Activated CD4-positive, CD25-positive, alpha-beta regulatory T cell treated with anti-CD3 and anti-CD28 coated beads, Interleukin-2, amount 50 U/mL, for 24 hours (primary cell): ENCODE measurements around the gene PKN3.

Experiments used
- ATAC-seq, 2 donors: fragments of 150-1000 bp; cut with Tn5 transposase; one replicate each; pipeline ENCODE4 v1.10.0; 2021; ENCODE audit warnings: mild to moderate bottlenecking in 1 of 2, moderate library complexity in 1 of 2

The PKN3 gene

DNA sequence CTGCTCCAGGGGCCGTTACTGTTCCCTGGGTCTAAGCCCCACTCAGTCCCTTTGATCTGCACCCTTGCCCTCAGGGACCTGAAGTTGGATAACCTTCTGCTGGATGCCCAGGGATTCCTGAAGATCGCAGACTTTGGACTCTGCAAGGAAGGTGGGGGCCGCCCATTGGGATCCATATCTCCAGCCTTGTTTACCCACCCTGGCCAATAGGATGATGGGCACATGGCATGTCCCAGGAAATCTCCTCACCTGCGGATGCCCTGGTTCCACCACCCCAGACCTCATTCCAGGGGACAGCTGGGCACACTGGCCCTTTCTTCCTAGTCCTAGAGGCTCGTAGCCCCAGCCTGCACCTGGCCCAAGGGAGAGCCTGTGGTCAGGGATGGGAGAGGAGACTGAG lies 16.2 kb downstream of the PKN3 start:
- no peak for ATAC-seq

DNA sequence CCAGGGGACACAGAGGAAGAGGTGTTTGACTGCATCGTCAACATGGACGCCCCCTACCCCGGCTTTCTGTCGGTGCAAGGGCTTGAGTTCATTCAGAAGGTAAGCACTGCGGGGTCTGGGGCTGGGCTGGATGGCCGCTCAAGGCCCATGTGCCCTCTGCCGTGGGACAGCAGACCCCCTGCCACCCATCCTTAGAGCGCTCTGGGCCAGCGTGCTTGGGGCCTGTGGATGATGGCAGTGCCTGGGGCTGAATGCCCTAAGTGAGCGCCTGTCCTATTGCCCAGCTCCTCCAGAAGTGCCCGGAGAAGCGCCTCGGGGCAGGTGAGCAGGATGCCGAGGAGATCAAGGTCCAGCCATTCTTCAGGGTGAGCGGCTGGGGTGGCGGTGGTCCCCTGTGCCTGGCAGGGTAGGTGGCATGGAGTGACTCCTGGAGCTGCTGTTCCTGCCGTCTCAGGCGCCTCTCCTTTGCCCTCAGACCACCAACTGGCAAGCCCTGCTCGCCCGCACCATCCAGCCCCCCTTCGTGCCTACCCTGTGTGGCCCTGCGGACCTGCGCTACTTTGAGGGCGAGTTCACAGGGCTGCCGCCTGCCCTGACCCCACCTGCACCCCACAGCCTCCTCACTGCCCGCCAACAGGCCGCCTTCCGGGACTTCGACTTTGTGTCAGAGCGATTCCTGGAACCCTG lies 17.8 kb downstream of the PKN3 start:
- no peak for ATAC-seq

DNA sequence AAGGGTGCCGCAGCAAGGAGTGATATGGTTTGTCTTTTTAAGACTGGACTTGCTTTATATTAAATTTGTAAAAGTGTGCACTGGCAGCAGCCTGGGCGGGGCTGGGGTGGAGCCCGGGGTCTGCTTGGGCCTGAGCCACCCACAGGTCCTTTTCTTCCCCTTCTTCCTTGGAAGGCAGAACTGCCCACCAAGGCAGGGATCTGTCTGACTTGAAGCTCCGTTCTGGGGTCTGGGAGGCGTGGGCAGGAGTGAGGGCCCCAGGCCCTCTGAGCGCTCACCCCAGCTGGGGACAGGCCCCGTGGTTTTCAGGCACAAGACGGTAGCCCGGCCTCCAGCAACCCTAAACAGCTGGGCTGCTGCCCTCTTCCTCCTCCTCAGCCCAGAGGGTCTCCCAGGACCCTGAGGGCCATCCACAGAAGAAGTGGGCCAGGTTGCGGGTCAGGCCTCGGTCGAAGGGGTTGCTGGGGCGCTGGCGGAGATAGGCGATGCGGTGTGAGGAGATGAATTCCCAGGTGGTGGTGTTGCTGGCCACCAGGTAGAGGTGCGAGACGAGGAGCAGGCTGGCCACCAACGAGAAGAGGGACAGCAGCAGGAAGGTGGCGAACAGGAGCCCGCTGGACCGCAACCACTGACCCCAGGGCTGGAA lies 18.7 kb downstream of the PKN3 start:
- no peak for ATAC-seq

DNA sequence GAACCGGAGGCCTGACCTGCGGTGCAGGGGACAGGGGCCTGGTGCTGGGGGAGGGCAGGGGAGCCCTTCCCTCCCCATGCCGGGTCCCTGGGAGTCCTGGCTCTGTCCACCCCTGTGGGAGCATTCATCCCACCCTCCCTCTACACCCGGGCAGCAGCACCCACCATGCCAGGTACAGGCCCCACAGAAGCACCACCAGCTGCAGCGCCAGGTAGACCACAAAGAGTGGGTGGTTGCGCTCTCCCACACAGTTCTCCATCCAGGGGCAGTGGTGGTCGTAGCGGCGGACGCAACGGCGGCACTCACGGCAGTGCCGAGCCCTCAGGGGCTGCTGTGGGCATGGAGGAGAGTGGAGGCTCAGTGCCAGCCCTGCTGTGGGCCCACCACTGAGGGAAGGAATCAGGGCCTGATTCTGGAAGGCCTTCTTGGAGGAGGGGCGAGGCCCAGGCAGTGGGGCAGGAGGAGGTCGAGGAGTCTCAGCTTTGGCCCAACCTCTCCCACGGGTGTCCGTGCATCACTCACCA lies 19.2 kb downstream of the PKN3 start:
- no peak for ATAC-seq

DNA sequence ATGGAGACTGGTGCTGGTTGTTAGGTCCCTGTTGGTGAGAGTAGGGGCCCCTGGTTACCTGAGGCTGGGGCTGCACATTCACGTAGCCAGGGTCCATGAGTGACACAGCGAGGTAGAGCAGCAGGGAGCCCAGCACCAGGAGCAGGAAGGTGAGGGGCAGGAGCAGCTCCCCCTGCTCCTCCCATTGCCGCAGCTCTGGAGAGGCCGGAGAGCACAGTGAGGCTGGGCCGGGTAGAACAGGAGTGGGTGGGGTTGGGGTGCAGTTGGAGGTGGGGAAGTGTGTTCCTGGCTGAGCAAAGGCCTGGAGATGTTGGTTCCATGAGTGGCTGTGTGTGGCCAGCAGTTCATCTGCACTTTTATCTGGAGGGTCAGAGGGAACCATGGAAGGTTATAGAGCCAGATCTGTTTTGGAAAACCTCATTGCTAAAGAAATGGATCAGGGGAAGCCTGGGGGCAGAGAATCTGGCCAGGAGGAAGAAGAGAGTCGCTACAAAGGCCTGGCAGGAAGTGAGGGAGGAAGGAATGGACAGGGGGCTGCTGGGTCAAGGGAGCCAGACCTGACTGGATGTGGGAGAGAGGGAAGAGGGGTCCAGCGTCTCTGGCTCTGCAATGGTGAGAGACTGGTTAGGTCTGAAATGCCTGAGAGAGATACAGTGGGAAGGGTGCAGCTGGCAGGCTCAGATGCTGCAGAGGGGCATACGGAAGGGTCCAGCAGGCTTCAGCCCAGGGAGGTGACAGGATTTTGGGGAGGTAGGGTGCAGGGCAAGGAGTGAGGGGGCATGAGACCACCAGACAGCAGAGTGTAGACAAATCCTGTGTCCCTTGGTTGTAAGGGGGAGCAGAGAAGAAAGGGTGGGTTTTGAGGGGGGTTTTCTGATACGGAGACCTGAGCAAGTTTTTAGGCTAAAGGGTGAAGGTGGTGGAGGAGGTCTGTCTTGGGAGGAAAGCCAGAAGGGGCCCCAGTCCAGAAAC lies 20.4 kb downstream of the PKN3 start:
- ATAC-seq = no peak

DNA sequence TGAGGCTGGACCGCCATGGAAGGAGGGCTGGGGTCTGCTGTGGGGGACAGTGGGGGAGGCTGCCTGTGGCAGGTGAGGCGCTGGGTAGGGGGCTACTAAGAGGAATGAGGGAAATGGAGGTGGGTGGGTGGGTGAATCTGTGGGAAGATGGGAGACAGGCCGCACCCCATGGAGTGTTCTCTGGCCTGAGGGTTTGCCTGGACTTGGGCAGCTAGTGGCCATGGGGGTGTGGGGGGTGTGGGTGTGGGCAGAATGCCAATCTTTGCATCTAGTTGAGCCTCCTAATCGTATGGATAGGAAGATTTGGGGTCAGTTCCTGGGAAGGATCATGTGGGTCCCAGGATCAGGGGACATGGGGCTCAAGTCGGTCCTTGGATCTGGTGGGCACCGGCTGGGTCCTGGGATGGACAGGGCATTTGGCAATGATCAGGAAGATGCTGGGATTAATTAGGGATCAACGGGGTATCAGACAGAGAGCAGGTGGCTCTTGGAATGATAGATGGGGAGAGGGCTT lies 21.1 kb downstream of the PKN3 start:
- ATAC-seq = no peak

DNA sequence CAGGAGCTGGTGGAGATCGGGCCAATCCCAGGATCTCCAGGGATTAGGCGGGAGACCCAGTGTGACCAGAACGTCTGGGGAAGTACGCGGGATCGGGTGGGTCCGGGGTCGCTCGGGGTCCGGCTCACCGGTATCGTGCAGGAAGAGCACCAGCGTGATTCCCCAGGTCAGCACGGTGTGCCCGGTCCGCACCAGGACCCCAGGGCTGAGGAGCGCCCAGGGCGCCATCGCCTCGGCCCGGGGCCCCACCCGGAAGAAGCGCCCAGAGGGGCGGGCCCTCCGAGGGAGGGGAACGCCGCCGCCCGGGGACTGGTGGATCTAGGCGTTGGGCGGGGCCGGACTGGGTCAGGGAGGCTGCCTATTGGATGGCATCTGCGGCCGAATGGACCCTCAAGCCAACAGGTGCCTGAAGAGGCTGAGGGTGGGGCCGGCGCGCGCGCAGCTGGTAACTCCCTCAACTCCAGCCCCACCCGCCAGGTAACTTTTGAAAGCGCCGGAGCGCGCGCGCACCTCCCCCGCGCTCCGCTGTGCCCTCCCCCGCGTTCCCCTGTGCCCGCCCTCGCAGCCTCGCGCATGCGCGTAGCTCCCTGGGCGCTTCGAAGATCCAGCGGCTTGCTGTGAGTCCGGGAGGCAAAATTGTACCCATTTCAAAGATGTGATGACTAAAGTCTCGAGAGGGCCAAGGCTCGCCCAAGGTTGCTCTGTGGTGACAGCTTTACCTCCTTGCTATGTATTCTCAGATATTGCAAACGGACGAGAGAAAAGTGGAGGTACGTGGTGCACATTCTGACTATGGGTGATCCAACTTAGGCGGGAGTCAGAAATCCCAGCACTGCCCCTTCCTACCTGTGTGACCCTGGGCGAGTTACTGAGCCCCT lies 21.8 kb downstream of the PKN3 start, which contains the start of gene ZDHHC12:
TSS of gene ZDHHC12 (minus strand) at position 262 of the 878 bp plus-strand sequence. CDS start at position 228, 34 bp downstream.
- peak; percentile 98 for ATAC-seq

DNA sequence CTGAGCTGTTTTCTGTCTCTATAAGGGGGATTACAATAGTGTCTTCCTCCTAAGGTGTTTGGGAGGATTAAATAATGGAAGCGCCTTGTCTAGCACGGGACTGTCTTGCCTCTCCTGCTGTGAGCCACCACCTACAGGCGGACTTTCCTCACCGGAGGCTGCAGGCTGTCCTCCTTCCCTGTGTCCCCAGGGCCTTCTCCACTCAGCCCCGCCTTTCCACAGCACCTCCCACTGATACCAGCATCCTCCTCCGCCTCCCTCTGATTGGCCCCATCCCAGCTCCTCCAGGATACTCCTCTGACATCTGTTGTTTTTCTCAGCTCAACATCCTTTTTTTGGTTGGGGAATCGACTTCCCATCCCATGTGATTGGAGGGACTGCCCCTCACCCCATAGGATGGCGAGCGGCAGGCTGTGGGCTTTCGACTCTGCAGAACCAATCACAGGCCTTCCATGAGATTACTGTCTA lies 22.5 kb downstream of the PKN3 start:
- ATAC-seq = no peak

DNA sequence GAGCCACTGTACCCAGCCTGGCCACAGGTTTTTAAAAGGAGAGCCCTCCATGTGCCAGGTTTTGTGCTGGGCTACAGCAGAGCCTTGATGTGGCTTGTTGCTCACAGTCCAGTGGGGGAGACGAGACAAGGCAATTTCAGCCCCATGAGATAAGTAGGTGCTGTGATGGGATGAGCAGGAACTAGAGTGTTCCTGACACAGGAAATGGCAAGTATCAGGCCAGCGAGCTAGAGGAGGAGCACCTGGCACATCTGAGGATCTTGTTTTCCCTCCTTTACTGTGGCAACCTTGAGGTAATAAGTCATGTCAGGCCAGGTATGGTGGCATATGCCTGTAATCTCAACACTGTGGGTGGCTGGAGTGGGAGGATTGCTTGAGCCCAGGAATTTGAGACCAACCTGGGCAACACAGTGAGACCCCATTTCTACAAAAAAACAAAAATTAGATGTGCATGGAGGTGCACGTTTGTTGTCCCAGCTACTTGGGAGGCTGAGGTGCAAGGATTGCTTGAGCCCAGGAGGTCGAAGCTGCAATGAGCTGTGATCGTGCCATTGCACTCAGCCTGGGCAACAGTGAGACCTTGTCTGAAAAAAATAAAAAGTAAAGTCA lies 25.4 kb downstream of the PKN3 start:
- no peak for ATAC-seq

DNA sequence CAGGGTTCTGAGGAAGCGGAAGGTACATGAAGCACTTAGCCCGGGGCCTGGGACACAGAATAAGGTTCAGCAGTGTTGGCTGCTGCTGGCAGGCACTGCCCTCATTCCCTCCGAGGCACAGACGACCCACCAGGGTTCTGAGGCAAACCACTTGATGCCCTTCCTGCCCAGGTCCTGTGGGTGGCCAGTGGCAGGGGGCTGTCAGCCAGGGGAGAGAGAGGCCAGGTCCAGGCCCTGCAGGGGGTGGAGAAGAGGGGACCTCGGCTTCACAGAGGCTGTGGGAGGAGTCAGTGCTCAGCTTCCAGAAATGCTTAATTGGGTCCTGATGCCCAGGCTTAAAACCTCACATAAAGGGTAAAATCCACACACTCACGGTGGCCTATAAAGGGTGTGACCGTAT lies 26.0 kb downstream of the PKN3 start:
- no peak for ATAC-seq

DNA sequence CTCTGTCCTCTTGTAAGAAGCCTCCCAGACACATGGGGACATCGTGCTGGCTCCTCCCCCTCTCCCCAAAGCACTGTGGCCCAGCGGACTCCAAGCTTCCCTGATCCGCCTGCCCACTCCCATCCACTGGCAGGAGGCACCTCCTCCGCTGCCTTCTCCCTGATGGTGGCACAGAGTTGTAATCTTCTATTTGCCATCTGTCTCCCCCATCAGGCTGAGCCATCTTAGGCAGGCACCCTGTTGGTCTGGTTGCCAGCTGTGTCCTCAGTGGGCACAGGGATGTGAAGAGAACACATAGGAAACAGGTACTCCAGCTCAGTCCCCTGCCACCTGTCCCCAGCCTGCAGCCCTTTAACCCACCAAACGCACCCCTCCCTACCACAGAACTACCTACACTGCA lies 27.0 kb downstream of the PKN3 start:
- no peak for ATAC-seq

DNA sequence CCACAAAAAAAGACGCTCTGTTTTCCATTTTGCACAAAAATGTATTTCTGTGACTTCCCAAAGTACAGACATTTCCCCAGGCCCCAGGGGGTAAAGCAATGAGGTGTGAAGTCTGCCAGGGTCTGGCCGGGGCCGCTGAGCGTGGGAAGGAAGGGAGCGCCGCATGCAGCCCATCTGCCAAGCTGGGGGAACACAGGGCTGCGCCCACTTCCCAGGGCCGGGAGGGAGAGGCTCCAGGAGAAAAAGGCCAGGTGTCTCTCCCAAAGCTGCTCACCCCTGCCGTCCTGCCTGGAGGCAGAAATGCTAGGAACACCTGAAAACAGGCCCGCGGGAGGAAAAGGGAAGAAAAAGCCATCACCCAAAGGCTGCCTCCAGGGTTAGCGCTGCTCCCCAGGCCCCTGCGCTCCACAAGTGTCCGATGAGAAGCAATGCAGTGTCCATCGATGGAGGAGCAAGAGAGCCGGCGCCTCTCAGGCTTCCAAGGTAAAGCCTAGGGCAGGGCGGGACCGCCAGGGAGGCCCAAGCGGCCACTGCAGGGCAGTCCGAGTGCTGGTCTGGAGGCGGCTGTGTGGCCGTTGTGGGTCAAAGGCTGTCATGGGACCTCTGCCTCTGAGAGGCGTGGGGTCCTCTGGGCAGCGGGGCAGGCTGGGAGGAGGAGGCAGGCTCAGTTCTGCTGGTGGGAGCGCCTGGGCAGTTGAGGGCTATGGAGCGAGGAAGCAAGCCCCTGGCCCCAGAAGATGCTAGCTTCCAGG lies 27.6 kb downstream of the PKN3 start:
- no peak for ATAC-seq

DNA sequence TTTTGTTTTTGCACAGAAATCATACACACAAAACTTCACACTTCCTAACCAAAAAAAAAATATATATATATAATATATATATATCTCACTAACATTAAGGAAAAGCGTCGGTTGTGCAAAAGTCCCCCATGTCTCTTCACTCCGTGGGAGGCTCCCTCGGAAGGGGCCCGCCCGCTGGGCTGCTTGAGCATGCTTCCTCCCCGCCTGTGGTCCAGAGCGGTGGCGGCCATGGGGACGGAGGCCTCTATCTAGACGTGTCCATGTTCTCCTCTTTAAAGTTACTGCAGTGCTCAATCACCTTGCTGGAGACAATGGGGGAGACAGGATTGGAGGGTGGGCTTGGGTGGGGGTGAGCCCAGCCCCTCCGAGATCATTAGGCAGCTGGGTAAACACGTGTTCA lies 28.8 kb downstream of the PKN3 start:
- no peak for ATAC-seq

DNA sequence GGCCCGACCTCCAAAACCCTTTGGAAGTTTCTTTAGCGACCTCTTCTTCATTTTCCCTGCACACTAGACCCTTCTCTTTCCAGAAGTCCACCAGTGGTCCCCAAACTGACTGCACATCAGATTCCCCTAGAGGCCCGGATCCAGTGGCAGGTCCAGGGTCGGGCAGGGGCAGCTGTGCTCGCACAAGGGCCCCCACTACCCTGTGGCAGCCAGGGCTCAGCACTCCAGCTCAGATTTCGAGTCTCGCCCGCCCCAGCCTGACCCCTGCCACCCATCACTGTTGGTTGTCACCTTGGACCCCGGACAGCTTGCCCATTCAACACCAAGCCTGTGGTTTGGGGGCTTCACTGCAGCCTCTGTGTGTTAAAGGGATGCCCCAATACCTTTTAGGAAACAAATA lies 29.4 kb downstream of the PKN3 start:
- no peak for ATAC-seq

DNA sequence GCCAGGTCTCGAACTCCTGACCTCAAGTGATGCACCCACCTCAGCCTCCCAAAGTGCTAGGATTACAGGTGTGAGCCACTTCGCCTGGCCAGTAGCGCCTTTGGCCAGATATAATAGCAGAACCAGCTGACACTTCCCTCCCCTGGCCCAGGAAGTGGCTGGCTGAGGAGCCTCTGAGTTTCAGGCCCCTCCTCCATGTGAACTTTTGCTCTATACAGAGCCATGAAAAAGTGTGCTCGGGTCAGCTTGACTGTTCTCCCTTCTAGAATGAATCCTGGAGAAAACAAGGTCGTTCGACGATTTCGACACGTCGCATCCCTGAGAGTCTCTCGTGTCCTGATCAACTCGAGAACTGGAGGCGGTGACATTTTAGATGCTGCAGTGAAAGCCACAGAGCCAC lies 30.3 kb downstream of the PKN3 start:
- no peak for ATAC-seq

DNA sequence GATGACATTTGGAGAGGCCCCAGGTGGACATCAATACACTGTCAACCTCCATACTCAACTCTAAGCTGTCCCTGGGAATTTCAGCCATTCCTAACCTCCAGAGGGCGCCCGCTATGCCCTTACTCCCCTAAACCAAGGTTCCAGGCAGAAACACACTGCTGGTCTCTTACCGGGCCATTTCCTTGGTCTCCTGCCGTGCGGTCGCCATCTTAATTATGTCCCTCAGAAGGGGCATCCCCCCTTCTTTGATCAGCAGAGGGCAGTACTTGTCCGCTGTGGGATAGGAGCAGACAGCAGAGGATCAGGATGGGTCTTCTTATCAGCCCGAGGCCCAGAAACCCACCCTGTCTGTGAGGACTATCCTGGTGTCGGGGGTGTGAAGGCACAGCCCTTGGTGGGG lies 31.0 kb downstream of the PKN3 start:
- ATAC-seq = peak in 1 of 2 donors; percentile 38

DNA sequence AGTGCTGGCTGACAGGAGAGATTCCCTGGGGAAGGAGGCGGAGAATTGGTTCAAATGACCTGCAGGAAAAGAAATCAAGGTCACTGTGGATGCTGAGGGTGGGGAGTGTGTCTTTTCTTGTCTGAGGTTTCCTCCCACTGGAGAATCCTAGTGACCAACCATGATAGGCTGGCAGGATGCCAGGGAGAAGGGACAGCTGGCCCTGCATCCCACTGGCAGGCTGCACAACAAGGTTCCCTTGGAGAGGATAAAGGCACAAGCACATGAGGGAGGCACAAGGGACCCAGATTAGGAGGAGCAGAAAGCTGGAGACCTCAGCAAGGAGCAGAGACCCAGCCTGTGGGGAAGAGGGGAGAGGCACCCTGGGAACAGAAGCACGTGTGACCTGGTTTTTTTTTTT lies 33.1 kb downstream of the PKN3 start:
- ATAC-seq = no peak

DNA sequence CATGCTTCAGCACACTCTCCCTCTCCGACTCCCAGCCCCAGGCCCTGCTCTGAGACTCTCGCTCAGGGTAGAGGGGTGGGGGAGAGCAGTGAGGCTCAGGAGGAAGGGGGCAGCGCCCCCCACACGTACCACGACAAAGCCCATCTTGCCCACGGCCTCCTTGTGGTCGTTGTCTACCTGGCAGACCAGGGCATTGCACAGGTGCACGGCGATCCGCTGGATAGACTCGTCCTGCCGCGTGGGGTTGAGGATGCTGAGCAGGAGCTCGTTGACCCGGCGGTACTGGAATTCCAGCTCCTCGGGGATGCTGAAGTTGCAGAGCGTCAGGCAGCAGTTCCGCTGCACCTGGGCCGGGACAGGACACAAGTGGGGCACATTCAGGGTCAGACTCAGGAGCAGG lies 40.1 kb downstream of the PKN3 start:
- no peak for ATAC-seq

DNA sequence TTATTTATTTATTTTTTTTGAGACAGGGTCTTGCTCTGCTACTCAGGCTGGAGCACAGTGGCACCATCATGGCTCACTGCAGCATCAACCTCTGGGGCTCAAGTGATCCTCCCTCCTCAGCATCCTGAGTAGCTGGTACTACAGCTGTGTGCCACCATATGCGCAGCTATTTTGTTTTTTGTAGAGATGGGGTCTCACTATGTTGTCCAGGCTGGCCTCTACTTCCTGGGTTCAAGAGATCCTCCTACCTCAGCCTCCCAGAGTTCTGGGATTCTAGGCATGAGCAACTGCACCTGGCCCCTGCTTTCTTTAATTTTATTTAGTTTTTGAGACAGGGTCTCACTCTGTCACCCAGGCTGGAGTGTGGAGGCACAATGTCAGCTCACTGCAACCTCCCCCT lies 41.1 kb downstream of the PKN3 start:
- no peak for ATAC-seq

DNA sequence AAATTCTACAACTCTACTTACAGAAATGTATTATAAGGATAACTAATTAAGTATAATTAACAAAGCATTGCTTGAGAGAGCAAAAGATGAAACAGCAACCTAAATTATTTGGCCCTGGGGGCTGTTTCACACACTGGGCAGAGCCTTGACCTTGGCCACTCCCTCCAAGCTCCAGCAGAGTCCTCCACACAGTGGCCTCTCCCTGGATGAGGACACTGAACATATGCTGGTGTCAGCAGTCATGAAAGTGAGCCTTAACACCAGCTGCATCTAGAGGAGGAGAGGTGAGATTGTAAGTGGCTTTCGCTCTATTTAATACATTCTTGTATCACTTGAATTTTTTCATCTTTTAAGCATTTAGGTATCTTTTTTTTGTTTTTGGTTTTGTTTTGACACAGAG lies 44.9 kb downstream of the PKN3 start:
- ATAC-seq = no peak
